ENCODE results near the gene CACNA2D1.

Gene CACNA2D1

GRCh38 chr7:82294382-82294784 is 149.2 kb downstream of the CACNA2D1 start:
- TF ChIP-seq MYC (IDR thresholded peaks at IDR 0.05; ENCODE audit: low read depth, low read length) (no peak), MAX (IDR thresholded peaks at IDR 0.05; ENCODE audit: low read depth, low read length) (no peak), POLR2A (IDR thresholded peaks at IDR 0.05; ENCODE audit: extremely low read depth, insufficient read length) (no peak), CTCF (IDR thresholded peaks at IDR 0.05; ENCODE audit: low read depth, low read length) (no peak)
- no peak overlapping the region for H3K4me3 ChIP-seq (ENCODE audit: low read depth, low read length)
- DNase-seq (ENCODE audit: low read depth), result no peak

GRCh38 chr7:82293467-82293866 is 150.1 kb downstream of the CACNA2D1 start:
- DNase-seq (ENCODE audit: low read depth), result no peak
- no peak for TF ChIP-seq MYC (IDR thresholded peaks at IDR 0.05; ENCODE audit: low read depth, low read length)
- no peak for TF ChIP-seq POLR2A (IDR thresholded peaks at IDR 0.05; ENCODE audit: extremely low read depth, insufficient read length)
- H3K4me3 ChIP-seq (ENCODE audit: low read depth, low read length), result no peak overlapping the region

- H3K4me3 ChIP-seq (ENCODE audit: low read depth, low read length), result no peak overlapping the region
- TF ChIP-seq MYC (IDR thresholded peaks at IDR 0.05; ENCODE audit: low read depth, low read length) (no peak), MAX (IDR thresholded peaks at IDR 0.05; ENCODE audit: low read depth, low read length) (no peak), POLR2A (IDR thresholded peaks at IDR 0.05; ENCODE audit: extremely low read depth, insufficient read length) (no peak), CTCF (IDR thresholded peaks at IDR 0.05; ENCODE audit: low read depth, low read length) (no peak)
- no peak for DNase-seq (ENCODE audit: low read depth)
Measured at GRCh38 chr7:82291931-82292330, 151.6 kb downstream of the CACNA2D1 start.

GRCh38 chr7:82289889-82290288 is 153.7 kb downstream of the CACNA2D1 start:
- no peak for DNase-seq (ENCODE audit: low read depth)
- H3K4me3 ChIP-seq (ENCODE audit: low read depth, low read length), result no peak overlapping the region
- TF ChIP-seq POLR2A (IDR thresholded peaks at IDR 0.05; ENCODE audit: extremely low read depth, insufficient read length) (no peak), MAX (IDR thresholded peaks at IDR 0.05; ENCODE audit: low read depth, low read length) (no peak), CTCF (IDR thresholded peaks at IDR 0.05; ENCODE audit: low read depth, low read length) (no peak), MYC (IDR thresholded peaks at IDR 0.05; ENCODE audit: low read depth, low read length) (no peak)

- no peak for DNase-seq (ENCODE audit: low read depth)
- no peak overlapping the region for H3K4me3 ChIP-seq (ENCODE audit: low read depth, low read length)
- no peak for TF ChIP-seq CTCF (IDR thresholded peaks at IDR 0.05; ENCODE audit: low read depth, low read length)
- TF ChIP-seq MAX (IDR thresholded peaks at IDR 0.05; ENCODE audit: low read depth, low read length), result no peak
- TF ChIP-seq MYC (IDR thresholded peaks at IDR 0.05; ENCODE audit: low read depth, low read length), result no peak
- no peak for TF ChIP-seq POLR2A (IDR thresholded peaks at IDR 0.05; ENCODE audit: extremely low read depth, insufficient read length)
Measured at GRCh38 chr7:82289152-82289535, 154.4 kb downstream of the CACNA2D1 start.

GRCh38 chr7:82286798-82287140 is 156.8 kb downstream of the CACNA2D1 start:
- no peak for DNase-seq (ENCODE audit: low read depth)
- no peak for TF ChIP-seq CTCF (IDR thresholded peaks at IDR 0.05; ENCODE audit: low read depth, low read length)
- TF ChIP-seq MAX (IDR thresholded peaks at IDR 0.05; ENCODE audit: low read depth, low read length), result no peak
- TF ChIP-seq MYC (IDR thresholded peaks at IDR 0.05; ENCODE audit: low read depth, low read length), result no peak
- no peak for TF ChIP-seq POLR2A (IDR thresholded peaks at IDR 0.05; ENCODE audit: extremely low read depth, insufficient read length)
- H3K4me3 ChIP-seq (ENCODE audit: low read depth, low read length), result no peak overlapping the region
